Hematopoietic multipotent progenitor cell treated with erythropoietin and hydrocortisone succinate and interleukin-3 and kit ligand, for 4 days (in vitro differentiated cells): ENCODE results near the gene GPC6.

ENCODE experiments used
- DNase-seq: peaks from one replicate; pipeline ENCODE4 v3.0.0-alpha.2; 2015

Gene GPC6

GRCh38 chr13:93325303-93326233, 99.0 kb downstream of the GPC6 start:
- no peak for DNase-seq

- DNase-seq, result no peak
These were observed 99.7 kb downstream of the GPC6 start for GRCh38 chr13:93326234-93326811.

- DNase-seq, result no peak
These were observed 102.3 kb downstream of the GPC6 start for GRCh38 chr13:93328943-93329342.

- no peak for DNase-seq
These were observed 110.1 kb downstream of the GPC6 start for GRCh38 chr13:93336728-93337127.

GRCh38 chr13:93338030-93338429, 111.4 kb downstream of the GPC6 start:
- no peak for DNase-seq

- DNase-seq, result no peak
These were observed 112.3 kb downstream of the GPC6 start for GRCh38 chr13:93338906-93339305.

- DNase-seq, result no peak
These were observed 112.9 kb downstream of the GPC6 start for GRCh38 chr13:93339550-93339949.

GRCh38 chr13:93341517-93341916, 114.9 kb downstream of the GPC6 start:
- DNase-seq, result no peak

GRCh38 chr13:93343097-93343496, 116.5 kb downstream of the GPC6 start:
- DNase-seq, result no peak

- DNase-seq, result no peak
These were observed 117.6 kb downstream of the GPC6 start for GRCh38 chr13:93344048-93344705.

- DNase-seq, result no peak
These were observed 118.4 kb downstream of the GPC6 start for GRCh38 chr13:93345024-93345423.

GRCh38 chr13:93345770-93346169, 119.2 kb downstream of the GPC6 start:
- no peak for DNase-seq

- no peak for DNase-seq
These were observed 126.0 kb downstream of the GPC6 start for GRCh38 chr13:93352616-93353015.

- DNase-seq, result no peak
These were observed 128.5 kb downstream of the GPC6 start for GRCh38 chr13:93355094-93355493.

GRCh38 chr13:93356469-93356868, 129.9 kb downstream of the GPC6 start:
- DNase-seq, result no peak

GRCh38 chr13:93360021-93360420, 133.4 kb downstream of the GPC6 start:
- DNase-seq, result no peak

- DNase-seq, result no peak
These were observed 135.1 kb downstream of the GPC6 start for GRCh38 chr13:93361703-93362102.

- DNase-seq, result no peak
These were observed 137.6 kb downstream of the GPC6 start for GRCh38 chr13:93364166-93364565.

- DNase-seq, result no peak
These were observed 141.7 kb downstream of the GPC6 start for GRCh38 chr13:93368296-93368695.

- DNase-seq, result no peak
These were observed 142.1 kb downstream of the GPC6 start for GRCh38 chr13:93368718-93369117.

GRCh38 chr13:93372856-93373255, 146.2 kb downstream of the GPC6 start:
- no peak for DNase-seq

GRCh38 chr13:93375491-93375890, 148.9 kb downstream of the GPC6 start:
- DNase-seq, result no peak

GRCh38 chr13:93377196-93377595, 150.6 kb downstream of the GPC6 start:
- no peak for DNase-seq

GRCh38 chr13:93378184-93378583, 151.6 kb downstream of the GPC6 start:
- no peak for DNase-seq
